ENCODE results near the gene KPTN.

The KPTN gene

GRCh38 chr19:47471733-47472457 lies 12.1 kb downstream of the KPTN start, which contains the start of gene SLC8A2:
TSS of gene SLC8A2 (minus strand) at chr19:47471893. CDS start at chr19:47466403, 5,490 bp downstream.
- Histone ChIP-seq H3K9ac (ENCODE audit: insufficient read length, low read depth) (peak within 1 kb of the TSS; percentile 51), H3K9me3 (ENCODE audit: insufficient read depth, low read length) (no peaks in the 10 kb centered on the region), H3K4me1 (ENCODE audit: insufficient read depth, insufficient read length) (peaks cover 9% of the 10 kb centered on the region), H3K36me3 (ENCODE audit: insufficient read depth, insufficient read length, low read length) (peaks cover 12% of the 10 kb centered on the region), H3K27me3 (ENCODE audit: insufficient read depth, insufficient read length) (no peaks in the 10 kb centered on the region), H3K4me3 (ENCODE audit: insufficient read length, low read depth) (peak within 1 kb of the TSS; percentile 54)
- peak; percentile 80 for DNase-seq (ENCODE audit: low read depth, low spot score)
- TF ChIP-seq YY1 (IDR thresholded peaks at IDR 0.05; ENCODE audit: insufficient read depth, insufficient read length) (no peak), SUZ12 (IDR thresholded peaks at IDR 0.05; ENCODE audit: extremely low read depth, insufficient read depth, insufficient read length) (no peak), ZNF274 (IDR thresholded peaks at IDR 0.05; ENCODE audit: low read depth, low read length) (no peak)

DNA sequence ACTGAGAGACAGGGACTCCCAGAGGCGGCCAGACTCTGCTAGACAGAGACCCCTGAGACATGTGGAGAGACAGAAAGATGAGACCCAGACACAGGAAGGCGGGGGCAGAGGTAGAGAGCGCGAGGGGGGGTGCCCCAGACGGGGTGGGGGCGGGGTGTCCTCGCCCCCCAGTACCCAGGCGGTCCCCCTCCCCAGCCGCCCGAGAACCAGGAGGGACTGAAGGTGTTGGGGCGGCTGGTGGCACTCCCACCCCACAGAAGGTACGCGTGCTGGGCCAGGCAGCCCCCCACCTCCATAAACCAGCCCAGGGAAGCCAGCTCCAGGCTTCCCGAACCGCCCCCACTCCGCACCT lies 12.7 kb downstream of the KPTN start:
- TF ChIP-seq YY1 (IDR thresholded peaks at IDR 0.05; ENCODE audit: insufficient read depth, insufficient read length) (no peak), ZNF274 (IDR thresholded peaks at IDR 0.05; ENCODE audit: low read depth, low read length) (no peak), SUZ12 (IDR thresholded peaks at IDR 0.05; ENCODE audit: extremely low read depth, insufficient read depth, insufficient read length) (no peak)
- Histone ChIP-seq H3K4me1 (ENCODE audit: insufficient read depth, insufficient read length) (peaks cover 9% of the 10 kb centered on the region), H3K9ac (ENCODE audit: insufficient read length, low read depth) (peak overlapping the region; percentile 51), H3K27me3 (ENCODE audit: insufficient read depth, insufficient read length) (no peaks in the 10 kb centered on the region), H3K36me3 (ENCODE audit: insufficient read depth, insufficient read length, low read length) (peaks cover 6% of the 10 kb centered on the region), H3K4me3 (ENCODE audit: insufficient read length, low read depth) (peak overlapping the region; percentile 54), H3K9me3 (ENCODE audit: insufficient read depth, low read length) (no peaks in the 10 kb centered on the region)
- no peak for DNase-seq (ENCODE audit: low read depth, low spot score)

DNA sequence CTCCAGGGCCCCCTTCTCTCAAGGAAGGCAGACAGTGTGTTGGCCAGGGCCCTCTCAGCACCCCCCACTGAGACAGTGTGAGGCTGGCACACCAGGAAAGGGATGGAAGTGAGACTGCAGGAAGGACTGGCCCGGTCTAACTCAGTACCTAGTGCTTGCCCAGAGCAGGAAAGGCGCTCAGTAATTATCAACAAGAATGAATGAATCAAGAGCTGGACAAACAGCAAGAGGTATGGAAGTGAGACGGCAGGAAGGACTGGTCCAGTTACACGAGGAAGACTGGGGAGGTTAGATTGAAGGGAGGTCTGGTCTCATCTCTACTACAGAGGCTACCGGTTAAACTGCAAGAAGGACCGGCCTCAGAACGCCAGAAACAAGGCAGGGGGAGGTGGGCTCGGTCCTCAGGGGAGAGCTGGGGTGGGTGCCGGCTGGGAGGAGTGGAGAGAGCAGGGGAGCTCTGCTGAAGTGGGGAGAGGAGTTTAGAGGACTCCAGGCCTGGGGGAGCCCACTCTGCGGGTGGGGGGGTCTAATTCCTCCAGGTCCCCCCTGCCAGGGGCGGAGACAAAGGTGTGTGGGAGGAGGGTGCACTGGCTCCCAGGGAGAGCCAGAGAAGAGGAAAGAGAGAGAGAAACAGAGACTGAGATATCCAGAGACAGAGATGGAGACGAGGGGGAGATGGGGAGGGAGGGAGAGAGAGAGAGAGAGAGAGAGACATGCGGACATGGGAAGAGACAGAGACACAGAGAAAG lies 13.4 kb downstream of the KPTN start:
- no peaks in the 10 kb centered on the region for H3K9me3 ChIP-seq (ENCODE audit: insufficient read depth, low read length)
- peaks cover 4% of the 10 kb centered on the region for H3K36me3 ChIP-seq (ENCODE audit: insufficient read depth, insufficient read length, low read length)
- DNase-seq (ENCODE audit: low read depth, low spot score): no peak
- H3K4me3 ChIP-seq (ENCODE audit: insufficient read length, low read depth): peak overlapping the region; percentile 54
- H3K9ac ChIP-seq (ENCODE audit: insufficient read length, low read depth): peak overlapping the region; percentile 10
- peaks cover 9% of the 10 kb centered on the region for H3K4me1 ChIP-seq (ENCODE audit: insufficient read depth, insufficient read length)
- TF ChIP-seq SUZ12 (IDR thresholded peaks at IDR 0.05; ENCODE audit: extremely low read depth, insufficient read depth, insufficient read length) (no peak), ZNF274 (IDR thresholded peaks at IDR 0.05; ENCODE audit: low read depth, low read length) (no peak), YY1 (IDR thresholded peaks at IDR 0.05; ENCODE audit: insufficient read depth, insufficient read length) (no peak)
- no peaks in the 10 kb centered on the region for H3K27me3 ChIP-seq (ENCODE audit: insufficient read depth, insufficient read length)

DNA sequence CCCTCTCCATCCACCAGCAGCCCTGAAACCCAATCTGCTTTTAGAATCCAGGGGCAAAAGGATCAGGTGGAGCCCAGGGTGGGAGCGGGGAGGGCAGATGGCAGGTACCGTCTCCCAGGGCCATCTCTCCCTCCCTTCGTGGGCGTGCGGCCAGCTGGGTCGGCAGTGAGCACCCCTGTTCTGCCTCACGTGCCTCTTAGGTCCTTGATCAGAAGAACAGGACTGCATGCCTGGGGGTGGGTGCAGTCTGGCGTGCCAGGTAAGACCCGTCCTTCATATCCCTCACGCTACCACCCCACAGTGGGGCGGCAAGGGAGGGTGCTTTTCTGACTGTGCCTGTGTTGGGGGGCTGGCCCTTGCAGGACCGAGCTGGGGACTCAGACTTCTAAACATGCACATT lies 14.3 kb downstream of the KPTN start:
- DNase-seq (ENCODE audit: low read depth, low spot score): no peak
- Histone ChIP-seq H3K36me3 (ENCODE audit: insufficient read depth, insufficient read length, low read length) (no peaks in the 10 kb centered on the region), H3K4me3 (ENCODE audit: insufficient read length, low read depth) (no peak overlapping the region), H3K9me3 (ENCODE audit: insufficient read depth, low read length) (no peaks in the 10 kb centered on the region), H3K9ac (ENCODE audit: insufficient read length, low read depth) (peak overlapping the region; percentile 8), H3K27me3 (ENCODE audit: insufficient read depth, insufficient read length) (no peaks in the 10 kb centered on the region), H3K4me1 (ENCODE audit: insufficient read depth, insufficient read length) (peaks cover 9% of the 10 kb centered on the region)
- TF ChIP-seq YY1 (IDR thresholded peaks at IDR 0.05; ENCODE audit: insufficient read depth, insufficient read length): no peak

GRCh38 chr19:47469363-47469700 lies 14.7 kb downstream of the KPTN start:
- no peak for TF ChIP-seq SUZ12 (IDR thresholded peaks at IDR 0.05; ENCODE audit: extremely low read depth, insufficient read depth, insufficient read length)
- no peak for TF ChIP-seq YY1 (IDR thresholded peaks at IDR 0.05; ENCODE audit: insufficient read depth, insufficient read length)
- TF ChIP-seq ZNF274 (IDR thresholded peaks at IDR 0.05; ENCODE audit: low read depth, low read length): no peak
- no peak overlapping the region for H3K4me3 ChIP-seq (ENCODE audit: insufficient read length, low read depth)
- H3K9me3 ChIP-seq (ENCODE audit: insufficient read depth, low read length): no peaks in the 10 kb centered on the region
- no peaks in the 10 kb centered on the region for H3K36me3 ChIP-seq (ENCODE audit: insufficient read depth, insufficient read length, low read length)
- no peak overlapping the region for H3K9ac ChIP-seq (ENCODE audit: insufficient read length, low read depth)
- DNase-seq (ENCODE audit: low read depth, low spot score): no peak
- no peaks in the 10 kb centered on the region for H3K27me3 ChIP-seq (ENCODE audit: insufficient read depth, insufficient read length)
- peaks cover 9% of the 10 kb centered on the region for H3K4me1 ChIP-seq (ENCODE audit: insufficient read depth, insufficient read length)

- Histone ChIP-seq H3K4me1 (ENCODE audit: insufficient read depth, insufficient read length) (peaks cover 9% of the 10 kb centered on the region), H3K9ac (ENCODE audit: insufficient read length, low read depth) (peak overlapping the region; percentile 2), H3K36me3 (ENCODE audit: insufficient read depth, insufficient read length, low read length) (no peaks in the 10 kb centered on the region), H3K27me3 (ENCODE audit: insufficient read depth, insufficient read length) (no peaks in the 10 kb centered on the region), H3K4me3 (ENCODE audit: insufficient read length, low read depth) (no peak overlapping the region), H3K9me3 (ENCODE audit: insufficient read depth, low read length) (no peaks in the 10 kb centered on the region)
- no peak for DNase-seq (ENCODE audit: low read depth, low spot score)
- TF ChIP-seq YY1 (IDR thresholded peaks at IDR 0.05; ENCODE audit: insufficient read depth, insufficient read length) (no peak), ZNF274 (IDR thresholded peaks at IDR 0.05; ENCODE audit: low read depth, low read length) (no peak), SUZ12 (IDR thresholded peaks at IDR 0.05; ENCODE audit: extremely low read depth, insufficient read depth, insufficient read length) (no peak)
Observed at GRCh38 chr19:47467914-47468313, 16.1 kb downstream of the KPTN start.

DNA sequence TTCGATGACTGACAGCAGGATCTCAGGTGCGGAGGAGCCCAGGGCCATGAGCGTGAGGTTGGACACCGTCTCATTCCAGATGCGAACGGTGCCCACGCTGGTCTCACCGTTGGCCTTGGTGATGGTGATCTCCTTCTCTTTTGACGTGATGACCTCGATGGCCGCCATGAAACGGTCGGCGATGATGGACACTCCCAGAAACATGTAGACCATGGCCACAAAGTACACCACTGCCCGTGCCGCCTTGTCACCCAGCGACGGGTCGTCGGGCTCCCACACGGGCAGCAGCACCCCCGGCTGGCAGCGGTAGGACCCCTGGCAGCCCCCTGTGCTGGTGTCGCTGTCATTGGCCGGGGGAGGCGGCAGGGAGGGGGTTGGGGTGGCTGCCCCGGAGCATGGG lies 18.1 kb downstream of the KPTN start:
- H3K27me3 ChIP-seq (ENCODE audit: insufficient read depth, insufficient read length): no peaks in the 10 kb centered on the region

More for the DNA sequence above, 18.1 kb downstream of the KPTN start:
- TF ChIP-seq YY1 (IDR thresholded peaks at IDR 0.05; ENCODE audit: insufficient read depth, insufficient read length): no peak
- no peak for TF ChIP-seq SUZ12 (IDR thresholded peaks at IDR 0.05; ENCODE audit: extremely low read depth, insufficient read depth, insufficient read length)
- no peak for TF ChIP-seq ZNF274 (IDR thresholded peaks at IDR 0.05; ENCODE audit: low read depth, low read length)
- H3K4me1 ChIP-seq (ENCODE audit: insufficient read depth, insufficient read length): peaks cover 9% of the 10 kb centered on the region
- H3K9ac ChIP-seq (ENCODE audit: insufficient read length, low read depth): no peak overlapping the region
- no peak for DNase-seq (ENCODE audit: low read depth, low spot score)
- H3K36me3 ChIP-seq (ENCODE audit: insufficient read depth, insufficient read length, low read length): no peaks in the 10 kb centered on the region
- no peaks in the 10 kb centered on the region for H3K9me3 ChIP-seq (ENCODE audit: insufficient read depth, low read length)
- H3K4me3 ChIP-seq (ENCODE audit: insufficient read length, low read depth): no peak overlapping the region
